HG03196 (cell line): Measurements from ENCODE around the gene KRT14.
"Not testable (repeated sequence)": the region's sequence is repeated elsewhere in the genome, so short reads cannot be mapped to it uniquely, and the experiment has no call there.

Source experiments
- ATAC-seq: cut with Tn5 transposase; IDR thresholded peaks from one replicate; pipeline ENCODE4 v1.9.1; 2021; ENCODE audit not compliant: unreplicated experiment

The KRT14 gene

GRCh38 chr17:41547921-41548843 lies 38.5 kb downstream of the KRT14 start:
- ATAC-seq: no peak

GRCh38 chr17:41547378-41547841 lies 39.3 kb downstream of the KRT14 start:
- no peak for ATAC-seq

GRCh38 chr17:41546819-41547218 lies 39.9 kb downstream of the KRT14 start:
- ATAC-seq: no peak

- ATAC-seq: no peak
Observed at GRCh38 chr17:41545829-41546410, 40.8 kb downstream of the KRT14 start.

- no peak for ATAC-seq
Observed at GRCh38 chr17:41544935-41545334, 41.8 kb downstream of the KRT14 start.

GRCh38 chr17:41544491-41544892 lies 42.2 kb downstream of the KRT14 start:
- no peak for ATAC-seq

GRCh38 chr17:41542786-41543185 lies 43.9 kb downstream of the KRT14 start:
- ATAC-seq: not testable (repeated sequence)

GRCh38 chr17:41542357-41542756 lies 44.3 kb downstream of the KRT14 start:
- no peak for ATAC-seq

GRCh38 chr17:41540921-41541625 lies 45.6 kb downstream of the KRT14 start:
- ATAC-seq: no peak

- ATAC-seq: no peak
Observed at GRCh38 chr17:41539979-41540701, 46.6 kb downstream of the KRT14 start.

- no peak for ATAC-seq
Observed at GRCh38 chr17:41539071-41539492, 47.6 kb downstream of the KRT14 start.

- ATAC-seq: no peak
Observed at GRCh38 chr17:41538565-41538991, 48.1 kb downstream of the KRT14 start.

- no peak for ATAC-seq
Observed at GRCh38 chr17:41537990-41538389, 48.7 kb downstream of the KRT14 start.

- no peak for ATAC-seq
Observed at GRCh38 chr17:41537614-41537954, 49.1 kb downstream of the KRT14 start.

- ATAC-seq: no peak
Observed at GRCh38 chr17:41536741-41537613, 49.7 kb downstream of the KRT14 start.

- no peak for ATAC-seq
Observed at GRCh38 chr17:41535764-41536481, 50.8 kb downstream of the KRT14 start.

- ATAC-seq: no peak
Observed at GRCh38 chr17:41534899-41535546, 51.7 kb downstream of the KRT14 start.

- ATAC-seq: no peak
Observed at GRCh38 chr17:41533613-41534012, 53.1 kb downstream of the KRT14 start.
